D721Med (cell line): ENCODE results near the gene AIP.

Experiments used
- DNase-seq: peaks from one replicate; pipeline ENCODE4 v3.0.0; 2011; ENCODE audit warnings: low spot score; ENCODE audit not compliant: insufficient read length
- FAIRE-seq: peaks from 2 replicates; lab custom pipeline; 2011; peaks lifted over from hg19 to GRCh38; lab: Jason Lieb, UNC
- TF ChIP-seq, protein P1 (sequence below): IDR thresholded peaks from 2 replicates; pipeline ENCODE4 v1.5.1; 2012; ENCODE audit warnings: mild to moderate bottlenecking, control low read depth; ENCODE audit not compliant: insufficient read depth; ENCODE audit errors: missing control alignments

Gene AIP

DNA sequence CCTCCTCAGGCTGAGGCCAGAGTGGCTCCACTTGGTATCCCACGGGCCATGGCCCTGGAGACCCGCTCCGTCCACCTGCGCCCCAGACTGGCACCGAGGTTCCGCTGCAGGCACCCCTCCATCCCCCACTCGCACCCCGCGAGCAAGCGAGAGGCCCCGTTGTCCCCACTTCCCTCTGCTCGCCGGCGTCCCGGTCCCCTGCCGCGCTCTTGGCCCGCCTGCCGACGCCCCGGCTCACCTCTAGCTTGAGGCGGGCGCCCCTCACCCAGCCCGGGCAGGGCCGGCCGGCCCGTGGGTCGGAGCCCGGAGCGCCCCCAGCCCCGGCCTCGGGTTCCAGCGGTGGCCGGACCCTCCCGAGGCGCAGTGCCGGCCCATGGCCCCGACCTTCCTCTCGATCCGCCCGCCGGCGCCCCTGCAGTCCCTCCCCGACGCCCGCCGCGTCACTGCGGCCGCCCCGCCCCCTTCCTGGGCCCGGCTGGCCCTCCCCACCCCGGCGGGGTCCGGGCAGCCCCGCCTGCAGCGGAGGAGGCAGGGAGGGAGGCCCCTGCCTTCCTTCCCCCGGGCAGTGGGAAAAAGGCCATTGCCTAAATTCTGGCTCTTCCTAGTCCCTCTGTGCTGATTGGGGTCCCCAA, 22.2 kb downstream of the AIP start, which contains the start of gene PITPNM1:
PITPNM1 (minus strand) TSS at position 414 of the 632 bp plus-strand sequence. CDS start 1,183 bp downstream, outside the sequence.
- TF ChIP-seq, protein P1, sequence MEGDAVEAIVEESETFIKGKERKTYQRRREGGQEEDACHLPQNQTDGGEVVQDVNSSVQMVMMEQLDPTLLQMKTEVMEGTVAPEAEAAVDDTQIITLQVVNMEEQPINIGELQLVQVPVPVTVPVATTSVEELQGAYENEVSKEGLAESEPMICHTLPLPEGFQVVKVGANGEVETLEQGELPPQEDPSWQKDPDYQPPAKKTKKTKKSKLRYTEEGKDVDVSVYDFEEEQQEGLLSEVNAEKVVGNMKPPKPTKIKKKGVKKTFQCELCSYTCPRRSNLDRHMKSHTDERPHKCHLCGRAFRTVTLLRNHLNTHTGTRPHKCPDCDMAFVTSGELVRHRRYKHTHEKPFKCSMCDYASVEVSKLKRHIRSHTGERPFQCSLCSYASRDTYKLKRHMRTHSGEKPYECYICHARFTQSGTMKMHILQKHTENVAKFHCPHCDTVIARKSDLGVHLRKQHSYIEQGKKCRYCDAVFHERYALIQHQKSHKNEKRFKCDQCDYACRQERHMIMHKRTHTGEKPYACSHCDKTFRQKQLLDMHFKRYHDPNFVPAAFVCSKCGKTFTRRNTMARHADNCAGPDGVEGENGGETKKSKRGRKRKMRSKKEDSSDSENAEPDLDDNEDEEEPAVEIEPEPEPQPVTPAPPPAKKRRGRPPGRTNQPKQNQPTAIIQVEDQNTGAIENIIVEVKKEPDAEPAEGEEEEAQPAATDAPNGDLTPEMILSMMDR = no peak
- DNase-seq (peak; percentile 34), FAIRE-seq (no peak)

DNA sequence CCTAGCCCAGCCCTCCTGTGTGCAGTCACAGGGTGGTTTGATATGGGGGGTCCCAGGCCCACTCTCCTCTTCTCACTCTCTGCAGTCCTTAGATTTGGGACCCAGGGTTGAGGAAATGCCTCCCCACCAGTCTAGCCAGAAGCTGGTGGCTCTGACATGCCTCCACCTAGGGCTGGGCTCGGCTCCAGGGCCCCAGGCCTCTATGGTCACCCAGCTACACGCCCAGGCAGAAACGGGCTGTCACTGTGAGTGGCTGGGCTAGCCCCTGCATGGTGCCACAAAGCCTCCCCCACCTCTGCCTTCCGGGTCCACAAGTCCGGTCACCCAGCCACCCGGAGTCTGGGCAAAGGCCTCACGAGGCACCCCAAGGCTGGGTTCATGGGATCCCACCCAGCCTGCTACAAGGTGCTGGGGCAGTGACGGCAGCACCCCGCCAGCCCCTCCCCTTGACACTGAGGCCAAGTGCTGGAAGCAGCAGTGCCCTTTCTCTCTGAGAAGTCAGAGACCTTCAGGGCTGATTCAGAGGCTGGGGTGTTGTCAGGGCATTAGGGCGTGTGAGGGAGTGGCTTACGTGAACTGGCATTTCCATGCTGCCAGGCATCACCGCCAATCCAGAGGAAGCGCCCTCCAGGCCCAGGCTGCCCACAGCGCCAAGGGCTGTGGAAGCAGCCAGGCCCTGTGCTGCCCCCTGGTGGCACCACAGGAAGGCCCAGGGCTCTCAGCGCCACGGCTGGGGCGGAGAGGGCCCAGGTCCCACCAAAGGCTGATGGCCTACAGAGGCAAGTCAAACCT, 23.0 kb downstream of the AIP start:
- no peak for FAIRE-seq

DNA sequence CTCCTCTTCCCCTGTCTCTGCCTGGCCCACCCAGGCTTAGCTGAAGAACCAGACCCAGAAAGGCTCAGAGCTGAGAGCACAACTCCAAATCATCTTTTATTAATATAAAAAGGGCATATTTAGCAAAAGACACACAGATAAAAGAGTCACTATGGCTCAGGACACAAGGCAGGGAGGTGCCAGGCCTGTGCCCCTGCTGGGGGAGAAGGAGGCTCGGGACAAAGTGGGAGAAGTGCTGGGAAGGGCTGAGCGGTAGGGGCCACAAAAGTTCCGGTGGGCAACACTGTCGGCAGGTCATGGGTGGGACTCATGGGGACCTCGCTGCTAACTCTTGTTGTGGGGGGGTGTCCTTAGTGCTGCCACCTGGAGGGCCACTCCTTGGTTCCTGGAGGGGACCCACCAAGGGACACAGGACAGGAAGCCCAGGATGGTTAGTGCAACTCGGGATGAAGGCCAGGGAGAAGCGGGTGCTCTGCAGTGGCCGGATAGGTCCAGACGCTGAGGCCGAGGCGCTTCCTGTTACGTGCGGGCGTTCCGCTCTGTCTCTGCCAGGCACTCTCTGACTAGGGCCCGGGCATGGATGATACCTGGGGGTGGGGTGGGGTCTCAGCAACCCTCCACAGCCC, 23.7 kb downstream of the AIP start:
- TF ChIP-seq, protein P1 = no peak
- FAIRE-seq (no peak), DNase-seq (no peak)

More for the DNA sequence above, 23.0 kb downstream of the AIP start:
- TF ChIP-seq, protein P1 = peak; percentile 75
- no peak for DNase-seq

DNA sequence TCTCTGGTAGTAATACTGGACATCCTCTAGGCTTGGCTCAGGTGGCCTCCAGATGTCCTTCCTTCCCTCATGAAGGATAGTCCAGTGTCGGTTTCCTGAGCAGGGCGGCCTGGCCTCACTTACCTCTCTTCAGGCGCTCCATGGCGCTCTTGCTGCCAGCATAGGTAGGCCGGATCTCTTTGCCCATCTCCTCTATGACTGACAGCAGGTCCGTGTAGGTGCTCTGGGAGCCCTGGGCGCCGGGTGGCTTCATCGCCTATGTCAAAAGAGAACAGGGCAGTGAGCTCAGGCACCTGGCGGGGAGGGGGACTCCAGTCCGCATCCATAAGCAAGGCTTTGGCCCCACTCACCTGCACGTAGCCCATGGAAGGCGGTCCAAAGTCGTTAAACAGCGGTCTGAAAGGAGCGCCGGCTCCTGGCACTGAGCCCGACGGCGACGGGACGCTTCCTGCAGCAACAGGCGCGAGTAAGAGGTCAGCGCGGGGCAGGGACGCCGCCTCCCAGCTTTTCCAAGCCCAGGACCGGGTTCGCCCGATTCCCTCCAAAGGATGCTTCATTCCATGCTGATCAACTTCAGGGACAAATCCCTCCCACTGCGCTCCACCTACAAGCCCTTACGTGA, 24.5 kb downstream of the AIP start:
- DNase-seq (peak; percentile 3), FAIRE-seq (no peak)
- TF ChIP-seq, protein P1 = no peak

DNA sequence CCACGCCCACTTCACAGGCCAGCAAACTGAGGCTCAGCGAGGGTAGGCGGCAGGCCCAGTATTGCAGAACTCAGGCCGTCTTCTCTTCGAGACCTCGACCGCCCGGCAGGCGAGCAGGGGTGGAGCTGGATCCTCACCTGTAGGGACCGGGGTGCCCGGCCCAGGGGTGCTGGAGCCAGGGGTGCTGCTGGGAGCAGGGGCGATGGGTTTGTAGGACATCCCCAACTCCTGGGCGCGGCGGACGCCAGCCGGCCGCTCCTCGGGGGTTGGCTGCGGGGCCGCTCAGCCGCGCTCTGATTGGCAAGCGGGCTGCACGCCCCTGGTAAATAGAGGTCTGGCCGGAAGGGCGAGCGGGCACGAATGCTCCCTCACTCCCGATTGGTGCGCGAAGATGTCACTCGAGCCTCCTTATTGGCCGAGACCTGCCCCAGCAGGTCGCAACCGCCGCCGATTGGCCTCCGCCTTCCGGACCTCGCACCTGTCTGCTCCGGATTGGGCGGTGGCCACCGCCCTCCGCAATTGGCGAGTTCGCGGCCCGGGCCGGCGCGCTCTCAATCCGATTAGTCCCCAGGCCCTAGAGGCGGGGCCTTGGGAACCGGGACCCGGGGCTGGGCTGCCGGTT, 25.1 kb downstream of the AIP start, which contains the start of gene CDK2AP2:
CDK2AP2 (minus strand) TSS at position 299 of the 622 bp plus-strand sequence; CDS start at position 219, 80 bp downstream.
- TF ChIP-seq, protein P1 = no peak
- peak; percentile 83 for DNase-seq
- no peak for FAIRE-seq

- no peak for FAIRE-seq
- peak; percentile 89 for DNase-seq
- TF ChIP-seq, protein P1 = no peak
Observed at GRCh38 chr11:67508486-67509121, 25.8 kb downstream of the AIP start.
